ENCODE data around the gene PPP2R3A.

PPP2R3A gene

GRCh38 chr3:136149667-136150066, 184.1 kb downstream of the PPP2R3A start:
- Histone ChIP-seq H3K9ac (ENCODE audit: low read length) (no peak overlapping the region), H2AFZ (ENCODE audit: low read length) (no peak overlapping the region), H3K4me2 (ENCODE audit: low read depth, low read length) (no peak overlapping the region), H3F3A (ENCODE audit: insufficient read depth, low read length) (no peaks in the 10 kb centered on the region), H3K36me3 (replicated peaks; ENCODE audit: insufficient read depth, low read length) (0 out of 2 replicates have a peak, but pooled peaks cover 12% of the 10 kb centered on the region), H3K9me2 (replicated peaks; ENCODE audit: insufficient read depth, low read length) (no peaks in the 10 kb centered on the region), H3K79me2 (ENCODE audit: low read length) (peaks cover 91% of the 10 kb centered on the region), H3K27ac (ENCODE audit: low read length) (no peak overlapping the region), H3K27me3 (replicated peaks; ENCODE audit: insufficient read depth, low read length) (no peaks in the 10 kb centered on the region), H3K4me1 (ENCODE audit: low read length) (no peaks in the 10 kb centered on the region), H4K20me1 (ENCODE audit: insufficient read depth, low read length) (peaks cover 43% of the 10 kb centered on the region), H3K9me3 (replicated peaks; ENCODE audit: insufficient read depth, low read length) (no peaks in the 10 kb centered on the region), H3K4me3 (ENCODE audit: low read length) (no peak overlapping the region)
- DNase-seq, result no peak
- no peak for TF ChIP-seq EZH2 (optimal IDR thresholded peaks at IDR 0.05; ENCODE audit: low read depth, low read length)
- TF ChIP-seq CTCF (IDR thresholded peaks at IDR 0.05; ENCODE audit: low read length), result no peak
- no peak for TF ChIP-seq EZH2phosphoT487 (IDR thresholded peaks at IDR 0.05; ENCODE audit: low read length)

DNA sequence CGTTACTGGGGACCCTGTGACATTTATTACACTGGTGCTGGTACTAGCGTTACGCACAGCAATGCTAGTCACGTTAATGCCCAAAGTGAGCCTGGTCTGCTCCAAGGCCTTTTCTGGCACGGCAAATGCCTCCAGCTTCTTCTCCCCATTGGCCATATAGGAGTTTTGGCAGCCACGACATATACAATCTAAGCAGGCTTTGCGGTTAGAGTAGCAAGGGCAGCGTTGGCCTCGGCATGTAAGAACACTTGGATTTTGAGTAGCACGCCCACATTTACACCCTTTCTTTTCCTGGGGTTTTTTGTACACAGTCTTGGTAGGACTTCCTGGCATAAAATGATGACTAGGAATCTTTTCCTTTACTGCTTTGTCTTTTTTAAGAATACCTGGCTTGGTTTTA, 185.7 kb downstream of the PPP2R3A start:
- H3F3A ChIP-seq (ENCODE audit: insufficient read depth, low read length), result no peaks in the 10 kb centered on the region
- no peak overlapping the region for H3K9ac ChIP-seq (ENCODE audit: low read length)
- H2AFZ ChIP-seq (ENCODE audit: low read length), result no peak overlapping the region
- no peak overlapping the region for H3K4me2 ChIP-seq (ENCODE audit: low read depth, low read length)
- H3K4me1 ChIP-seq (ENCODE audit: low read length), result no peaks in the 10 kb centered on the region
- no peak overlapping the region for H3K4me3 ChIP-seq (ENCODE audit: low read length)
- H3K9me2 ChIP-seq (replicated peaks; ENCODE audit: insufficient read depth, low read length), result no peaks in the 10 kb centered on the region
- H3K9me3 ChIP-seq (replicated peaks; ENCODE audit: insufficient read depth, low read length), result no peaks in the 10 kb centered on the region
- H3K79me2 ChIP-seq (ENCODE audit: low read length), result peaks cover 95% of the 10 kb centered on the region
- 0 out of 2 replicates have a peak, but pooled peaks cover 12% of the 10 kb centered on the region for H3K36me3 ChIP-seq (replicated peaks; ENCODE audit: insufficient read depth, low read length)
- no peak overlapping the region for H3K27ac ChIP-seq (ENCODE audit: low read length)
- no peaks in the 10 kb centered on the region for H3K27me3 ChIP-seq (replicated peaks; ENCODE audit: insufficient read depth, low read length)
- TF ChIP-seq CTCF (IDR thresholded peaks at IDR 0.05; ENCODE audit: low read length) (no peak), EZH2 (optimal IDR thresholded peaks at IDR 0.05; ENCODE audit: low read depth, low read length) (no peak), EZH2phosphoT487 (IDR thresholded peaks at IDR 0.05; ENCODE audit: low read length) (no peak)
- no peak for DNase-seq
- peaks cover 56% of the 10 kb centered on the region for H4K20me1 ChIP-seq (ENCODE audit: insufficient read depth, low read length)

DNA sequence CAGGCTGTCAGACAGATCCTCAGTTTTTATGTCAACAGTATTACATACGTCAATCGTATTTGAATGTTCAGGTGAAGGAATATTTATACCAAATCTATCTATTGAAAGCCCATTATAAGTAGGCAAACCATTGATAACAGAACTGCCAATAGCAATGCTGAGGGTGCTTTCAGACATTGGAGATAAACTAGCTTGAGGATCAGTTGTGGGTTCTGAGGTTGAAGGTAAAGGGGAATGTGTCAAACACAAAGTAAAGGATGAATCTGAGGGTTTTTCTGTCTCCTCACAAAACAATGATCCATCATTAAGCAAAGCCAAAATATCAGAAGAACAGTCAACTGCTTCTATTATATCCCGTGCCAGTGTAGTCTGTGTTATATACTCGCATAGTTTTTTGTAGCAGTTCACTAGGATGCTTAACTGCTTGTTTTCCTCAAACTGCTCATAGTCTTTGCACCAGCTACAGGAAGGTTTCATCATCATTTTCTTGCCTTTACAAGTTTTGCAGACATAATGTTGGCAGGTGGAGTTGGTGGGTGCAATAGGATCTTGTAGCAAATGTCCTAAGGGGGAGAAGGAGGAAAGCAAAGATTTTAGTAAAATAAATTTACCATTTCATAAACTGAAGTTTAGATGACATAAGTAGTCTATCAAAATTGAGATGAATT, 186.8 kb downstream of the PPP2R3A start:
- Histone ChIP-seq H3K4me2 (ENCODE audit: low read depth, low read length) (no peak overlapping the region), H3K27me3 (replicated peaks; ENCODE audit: insufficient read depth, low read length) (no peaks in the 10 kb centered on the region), H3K9ac (ENCODE audit: low read length) (no peak overlapping the region), H3K9me2 (replicated peaks; ENCODE audit: insufficient read depth, low read length) (no peaks in the 10 kb centered on the region), H3K4me1 (ENCODE audit: low read length) (no peaks in the 10 kb centered on the region), H3K79me2 (ENCODE audit: low read length) (peaks cover 100% of the 10 kb centered on the region), H3K4me3 (ENCODE audit: low read length) (no peak overlapping the region), H3K36me3 (replicated peaks; ENCODE audit: insufficient read depth, low read length) (0 out of 2 replicates have a peak, but pooled peaks cover 12% of the 10 kb centered on the region), H2AFZ (ENCODE audit: low read length) (no peak overlapping the region), H3K9me3 (replicated peaks; ENCODE audit: insufficient read depth, low read length) (no peaks in the 10 kb centered on the region), H3K27ac (ENCODE audit: low read length) (no peak overlapping the region), H4K20me1 (ENCODE audit: insufficient read depth, low read length) (peaks cover 67% of the 10 kb centered on the region), H3F3A (ENCODE audit: insufficient read depth, low read length) (no peaks in the 10 kb centered on the region)
- no peak for DNase-seq
- TF ChIP-seq EZH2phosphoT487 (IDR thresholded peaks at IDR 0.05; ENCODE audit: low read length) (no peak), CTCF (IDR thresholded peaks at IDR 0.05; ENCODE audit: low read length) (no peak), EZH2 (optimal IDR thresholded peaks at IDR 0.05; ENCODE audit: low read depth, low read length) (no peak)
